ELR (cell line): ENCODE results near the gene TSPOAP1.
A peak's percentile ranks its signal among the peaks of the same experiment; 100 is the strongest.
"Not testable (repeated sequence)": the region's sequence is repeated elsewhere in the genome, so short reads cannot be mapped to it uniquely, and the experiment has no call there.

Experiments
- DNase-seq: peaks from one replicate; pipeline ENCODE4 v3.0.0-alpha.2; 2015; ENCODE audit warnings: low read depth

TSPOAP1 gene

DNA sequence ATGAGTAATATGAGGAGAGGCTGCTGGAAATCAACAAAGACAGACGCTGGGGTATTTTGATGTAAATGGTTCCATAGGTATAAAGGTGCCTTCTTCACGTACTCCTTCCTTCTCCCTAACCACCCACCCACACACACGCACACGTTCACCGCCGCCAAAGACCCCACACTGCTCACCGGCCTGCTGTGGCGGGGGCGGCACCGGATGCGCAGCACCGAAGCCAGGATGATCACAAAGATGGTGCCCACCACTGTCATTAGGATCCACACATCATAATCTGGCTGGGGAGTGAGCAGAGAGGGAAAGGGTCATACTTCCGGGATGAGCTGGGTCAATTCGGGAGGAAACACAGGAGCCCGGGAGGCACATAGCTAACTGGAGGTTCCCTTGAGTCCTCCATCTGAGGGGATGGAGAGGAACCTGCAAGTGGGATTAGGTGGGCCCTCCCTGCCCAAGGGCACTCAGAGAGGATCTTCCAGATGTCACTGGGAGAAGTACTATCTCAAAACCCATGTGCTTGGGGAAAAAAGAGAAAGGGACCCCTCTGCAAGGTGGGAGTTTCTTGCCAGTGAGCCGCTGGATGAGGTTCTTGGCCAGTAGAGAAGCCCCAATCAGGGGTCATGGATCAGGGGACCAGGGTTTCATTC, 33.9 kb upstream of the TSPOAP1 start:
- DNase-seq = no peak

DNA sequence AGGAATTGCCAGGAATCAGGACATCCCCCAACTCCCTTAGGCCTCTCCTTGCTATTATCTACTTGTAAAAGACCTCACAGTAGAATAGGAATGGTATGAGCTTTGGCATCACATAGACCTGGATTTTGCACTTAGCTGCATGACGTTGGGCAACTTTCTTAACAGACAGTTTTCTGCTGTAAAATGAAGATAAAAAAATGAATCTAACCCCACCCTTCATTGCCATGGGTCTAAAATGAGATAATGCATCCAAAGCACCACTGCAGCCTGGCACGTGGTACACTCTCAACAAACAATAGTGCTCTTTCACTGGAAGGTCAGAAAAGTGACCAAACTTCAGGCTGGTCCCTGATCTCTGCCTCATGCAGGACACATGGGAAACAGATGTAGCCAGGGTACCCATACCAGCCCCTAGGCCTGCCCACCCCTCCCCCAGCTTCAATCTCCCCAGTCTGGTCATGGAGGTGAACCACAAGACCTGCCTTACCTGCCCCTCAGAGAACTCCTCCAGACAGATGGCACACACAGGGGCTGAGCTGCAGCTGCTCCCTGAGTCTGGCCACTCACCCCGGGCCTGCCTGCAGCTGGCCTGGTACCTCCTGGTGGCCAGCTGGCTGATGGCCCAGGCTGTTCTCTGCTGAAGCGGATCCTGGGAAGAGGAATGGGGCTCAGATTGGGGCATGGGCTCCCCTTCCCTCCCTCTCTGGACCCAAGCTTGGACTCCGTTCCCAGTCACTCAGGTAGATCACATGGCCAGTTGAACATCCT, 31.9 kb upstream of the TSPOAP1 start:
- no peak for DNase-seq

DNA sequence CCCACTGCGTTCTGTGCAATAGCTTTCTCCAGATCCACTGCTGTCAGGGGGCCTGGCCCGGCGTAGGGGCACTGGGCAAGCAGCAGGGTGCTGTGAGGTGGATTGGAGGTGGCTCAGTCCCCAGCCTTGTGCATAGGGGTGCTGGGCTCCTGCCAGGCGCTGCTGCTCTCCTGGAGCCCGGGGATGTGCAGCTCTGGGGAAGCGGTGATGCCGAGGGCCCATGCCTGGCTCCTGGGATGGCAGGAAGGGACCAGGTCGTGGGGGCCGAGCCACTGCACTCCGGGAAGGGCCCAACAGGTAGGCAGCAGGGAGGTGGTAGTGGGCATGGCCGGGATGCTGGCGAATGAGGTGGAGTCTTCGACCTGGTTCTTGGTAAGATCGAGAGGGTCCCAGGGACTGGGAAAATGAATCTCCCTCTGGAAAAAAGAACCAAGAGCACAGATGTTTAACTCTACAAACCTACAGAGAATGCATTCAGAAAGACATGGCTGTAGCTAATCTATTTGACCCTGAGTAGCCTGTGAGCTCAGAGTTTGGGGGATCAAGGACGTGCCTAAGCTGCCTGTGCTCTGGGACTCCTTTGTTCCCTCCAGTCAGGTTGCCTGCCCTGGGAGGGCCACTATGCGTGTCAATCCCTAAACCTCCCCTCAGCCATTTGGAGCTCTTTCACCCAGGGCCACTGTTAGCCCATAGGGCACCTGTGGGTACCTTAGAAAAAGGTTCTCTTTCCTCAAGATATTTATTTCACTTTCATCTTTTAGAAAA, 30.0 kb upstream of the TSPOAP1 start:
- DNase-seq = no peak

DNA sequence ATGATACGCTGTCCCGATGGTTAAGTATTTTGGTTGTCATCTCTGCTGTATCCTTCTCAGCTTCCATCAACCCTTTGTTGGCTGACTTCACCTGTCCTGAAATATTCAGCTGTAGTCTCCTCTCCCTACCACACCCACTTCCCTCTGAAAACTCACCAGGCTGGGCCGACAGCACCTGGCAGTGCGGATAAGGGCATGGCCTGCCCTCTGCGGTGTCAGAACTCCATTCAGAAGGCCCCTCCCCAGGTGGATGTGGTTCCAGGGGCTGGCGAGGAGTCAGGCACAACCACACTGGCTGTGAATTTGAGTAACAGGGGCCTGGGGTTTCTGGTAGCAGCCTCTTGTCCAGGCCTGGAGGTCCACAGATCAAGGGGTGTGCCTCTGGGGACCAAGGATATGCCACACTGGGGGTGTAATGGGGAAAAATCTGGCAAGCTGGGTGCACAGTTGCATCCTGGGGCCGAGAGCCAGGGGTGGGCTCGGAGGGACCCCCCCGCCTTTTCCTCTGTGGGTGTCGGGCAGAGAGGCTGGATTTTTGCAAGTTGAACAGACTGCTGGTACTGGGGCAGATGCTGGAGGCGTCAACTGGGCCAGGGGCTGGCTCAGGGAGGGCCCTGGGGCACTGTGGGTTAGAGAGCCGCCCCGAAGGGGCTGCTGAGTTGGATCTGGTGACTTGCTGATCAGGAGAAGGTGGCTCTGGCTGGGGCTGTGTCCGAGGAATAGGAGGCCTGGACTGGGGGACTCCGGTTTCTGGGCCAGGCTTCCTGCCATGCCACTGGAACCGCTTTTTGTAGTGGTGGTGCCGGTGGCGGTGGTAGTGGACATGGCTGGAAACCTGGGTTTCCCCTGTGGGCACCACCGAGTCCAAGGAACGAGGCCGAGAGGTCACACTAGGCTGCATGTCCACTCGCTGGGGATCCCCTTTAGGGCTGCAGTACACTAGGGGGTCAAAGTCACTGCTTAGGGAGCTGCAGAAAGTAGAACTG, 29.0 kb upstream of the TSPOAP1 start:
- DNase-seq = no peak

DNA sequence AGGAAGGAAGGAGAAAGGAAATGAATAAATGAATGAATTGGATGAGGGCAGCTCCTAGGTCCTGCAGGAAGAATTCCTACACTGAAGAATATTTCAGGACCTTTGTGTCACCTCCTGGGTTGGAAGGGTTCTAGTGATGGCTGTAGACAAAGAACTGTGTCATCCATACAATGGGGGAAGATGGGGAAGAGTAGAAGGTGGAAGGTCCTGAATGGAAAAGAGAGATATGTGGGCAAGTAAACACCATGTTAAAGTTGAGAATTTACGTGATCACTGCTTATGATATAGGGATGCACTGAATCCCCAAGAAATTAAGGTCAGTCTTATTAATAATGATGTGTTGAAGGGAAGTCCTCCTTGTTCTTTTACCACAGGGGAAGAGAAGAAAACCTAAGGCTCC, 27.6 kb upstream of the TSPOAP1 start:
- DNase-seq = no peak

DNA sequence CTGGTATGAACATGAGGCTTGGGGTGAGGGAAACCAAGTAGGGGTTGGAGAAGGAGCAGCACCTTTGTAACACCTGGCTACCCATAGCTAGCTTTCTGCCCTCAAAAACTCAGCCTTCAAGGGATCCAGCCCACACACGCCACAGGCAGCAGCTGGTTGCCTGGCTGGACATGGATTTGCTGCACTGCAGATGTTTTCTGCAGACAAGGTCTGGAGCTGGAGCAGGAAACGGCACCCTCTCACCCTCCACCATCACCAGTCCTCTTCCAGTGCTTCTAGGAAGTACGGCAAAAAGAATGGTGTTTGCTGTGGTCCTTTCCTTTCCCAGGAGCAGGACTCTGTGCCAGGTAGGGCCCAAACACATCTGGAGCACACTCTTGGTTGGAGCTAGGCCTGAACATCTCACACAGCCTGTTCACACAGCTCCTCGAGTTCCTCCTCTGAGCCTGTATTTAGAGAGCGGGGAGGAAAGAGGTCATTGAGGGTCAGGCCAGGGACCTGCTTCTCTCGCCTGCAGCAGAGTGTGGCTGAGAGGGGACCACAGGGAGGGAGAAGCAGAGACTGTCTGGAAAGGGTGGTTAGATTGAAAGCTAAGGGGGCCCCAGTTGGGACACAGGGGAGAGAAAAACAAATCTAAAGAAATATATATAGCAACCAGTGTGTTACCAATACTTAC, 26.1 kb upstream of the TSPOAP1 start:
- no peak for DNase-seq

DNA sequence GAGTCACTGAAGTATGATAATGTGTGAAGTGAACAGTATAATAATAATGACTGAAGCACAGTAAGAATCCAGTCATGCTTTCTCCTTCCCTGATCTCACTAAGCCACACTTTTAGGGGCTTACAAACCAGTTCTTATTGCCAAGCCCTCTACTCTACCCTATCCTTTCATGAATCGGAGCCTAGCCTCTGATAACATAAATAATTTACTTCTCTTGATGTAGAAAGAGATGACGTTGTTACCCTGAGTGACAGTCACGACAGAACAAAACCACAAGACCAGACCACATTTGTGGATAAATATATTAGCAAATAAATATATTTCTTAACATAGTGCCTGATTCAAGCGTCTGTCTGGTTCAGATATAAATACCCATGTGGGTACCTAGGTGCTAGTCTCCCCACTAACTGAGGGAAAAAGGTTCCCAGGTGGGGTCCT, 24.8 kb upstream of the TSPOAP1 start:
- DNase-seq = no peak

DNA sequence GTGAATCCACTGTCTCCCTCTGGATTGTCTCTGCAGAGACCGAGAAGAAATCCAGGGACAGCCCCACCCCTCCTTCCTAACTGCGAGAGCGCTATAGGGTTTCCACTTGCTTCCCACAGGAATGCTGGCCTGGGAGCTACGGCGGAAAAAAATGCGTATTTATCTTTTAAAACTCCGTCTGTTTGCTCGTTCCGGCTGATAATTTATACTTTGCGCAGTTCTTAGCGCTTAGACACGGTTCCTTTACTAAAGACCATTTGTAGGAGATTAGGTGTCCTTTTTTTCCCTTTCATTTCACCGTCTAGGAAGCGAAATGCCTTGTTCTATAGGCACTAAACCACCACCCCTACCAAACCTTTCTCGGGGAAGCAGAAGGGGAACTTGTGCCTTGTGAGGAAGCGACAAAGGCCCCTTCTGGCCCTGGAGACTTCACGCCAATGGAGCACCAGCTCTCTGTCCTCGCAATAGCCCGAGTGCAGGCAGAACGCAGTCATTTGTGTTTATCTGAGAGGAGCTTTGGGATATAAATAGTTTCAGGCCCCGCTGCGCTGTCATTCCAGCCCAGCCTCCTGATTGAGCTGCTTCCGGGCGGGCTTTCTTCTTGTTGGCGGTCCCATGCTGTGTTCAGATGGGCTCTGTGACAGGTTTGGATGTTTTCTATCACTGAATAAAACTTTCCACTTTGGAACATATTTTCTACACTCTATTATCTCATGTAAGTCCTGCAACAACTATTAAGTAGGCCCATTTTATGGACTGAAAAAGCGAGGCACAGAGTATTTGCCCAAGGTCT, 24.2 kb upstream of the TSPOAP1 start:
- DNase-seq = peak; percentile 63

DNA sequence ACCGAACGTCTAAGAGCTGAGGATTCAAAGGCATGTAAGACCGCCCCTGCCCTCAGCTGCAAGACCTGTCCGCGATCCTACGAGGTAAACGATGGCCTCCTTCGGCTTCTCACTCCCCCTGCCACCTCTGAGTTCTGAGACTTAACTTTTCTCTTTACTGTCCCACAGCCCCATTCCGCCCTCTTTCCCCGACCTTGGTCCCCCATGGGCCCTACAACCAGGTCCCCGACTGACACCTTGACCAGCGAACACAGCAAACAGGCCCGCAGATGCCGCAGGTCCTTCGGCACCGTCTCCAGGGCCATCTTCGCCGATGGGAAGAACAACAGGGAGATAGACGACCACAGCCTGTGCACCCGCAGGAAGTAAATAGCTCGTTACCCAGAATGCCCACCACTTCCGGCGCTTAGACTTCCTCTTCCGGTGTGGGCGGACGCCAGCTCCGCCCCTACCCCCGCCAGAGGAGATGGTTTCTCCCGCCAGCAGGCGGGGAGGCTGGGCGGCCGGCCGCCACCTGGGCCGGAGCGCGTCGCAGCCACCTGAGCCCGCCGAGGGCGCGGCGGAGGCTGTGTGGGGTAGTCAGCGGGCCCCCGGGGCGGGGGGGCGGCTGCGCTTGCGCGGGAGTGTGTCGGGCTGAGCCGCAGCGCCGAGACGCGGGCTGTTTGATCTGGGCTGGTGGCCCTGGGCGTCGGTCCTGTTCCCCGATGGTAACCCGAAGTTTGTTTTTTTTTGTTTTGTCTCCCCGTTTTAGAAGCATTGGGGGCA, 23.4 kb upstream of the TSPOAP1 start, which contains the start of gene SUPT4H1:
Gene SUPT4H1, minus strand, starts transcription at position 371 of the 765 bp plus-strand sequence. Its CDS starts 66 bp downstream, at position 305.
- DNase-seq = peak; percentile 96

DNA sequence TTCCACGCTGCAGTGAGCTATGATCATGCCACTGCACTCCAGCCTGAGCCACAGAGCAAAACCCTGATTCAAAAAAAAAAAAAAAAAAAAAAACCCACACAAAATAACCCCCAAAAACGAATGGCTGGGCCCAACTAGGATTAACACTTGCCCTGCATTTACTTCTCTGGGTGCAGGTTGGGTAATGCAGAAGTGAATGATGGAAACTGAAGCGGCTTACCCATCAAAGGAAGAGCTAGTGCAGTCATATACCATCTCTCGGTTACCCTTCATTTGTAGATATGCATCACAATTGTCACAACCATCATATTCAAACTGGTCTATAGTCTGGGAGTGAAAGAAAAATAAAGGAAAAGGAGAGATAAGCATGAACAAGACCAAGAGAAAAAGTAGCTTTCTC, 22.6 kb upstream of the TSPOAP1 start:
- no peak for DNase-seq

DNA sequence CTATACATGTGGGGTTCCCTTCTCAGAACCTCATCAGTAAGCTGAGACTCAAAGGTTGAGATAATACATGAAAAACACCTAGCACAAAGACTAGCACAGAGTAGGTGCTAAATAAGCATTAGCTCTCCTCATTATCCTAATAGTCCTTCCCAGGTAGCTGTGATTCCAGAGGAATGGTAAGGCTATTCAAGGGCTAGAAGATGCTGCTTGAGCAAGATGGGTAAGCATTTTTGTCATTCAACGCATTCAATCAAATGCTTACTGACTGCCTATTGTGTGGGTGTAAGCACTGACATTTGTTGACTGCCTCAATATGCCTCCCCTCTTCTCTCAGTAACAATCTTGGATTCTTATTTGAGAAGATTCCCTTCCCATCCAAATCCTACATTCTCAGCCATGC, 19.4 kb upstream of the TSPOAP1 start:
- no peak for DNase-seq

DNA sequence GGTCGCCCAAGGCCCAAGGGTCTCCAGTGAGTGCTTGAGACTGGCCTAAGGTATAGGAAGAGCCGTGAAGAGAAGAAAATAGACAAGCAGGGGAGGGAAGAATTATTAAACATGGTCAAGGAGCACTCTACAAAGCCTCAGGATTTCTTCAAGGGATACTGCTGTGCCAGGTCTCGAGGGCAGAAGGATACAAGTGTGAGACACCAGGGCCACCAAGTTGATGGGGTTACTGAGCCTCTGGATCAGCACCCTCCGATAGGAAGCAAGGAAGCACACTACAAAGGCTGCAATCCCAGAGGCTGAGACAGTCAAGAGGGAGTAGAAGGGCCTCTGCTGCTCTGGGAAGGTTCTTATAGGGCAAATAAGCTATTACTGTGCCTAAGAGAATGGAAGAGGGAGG, 16.9 kb upstream of the TSPOAP1 start:
- DNase-seq = no peak

DNA sequence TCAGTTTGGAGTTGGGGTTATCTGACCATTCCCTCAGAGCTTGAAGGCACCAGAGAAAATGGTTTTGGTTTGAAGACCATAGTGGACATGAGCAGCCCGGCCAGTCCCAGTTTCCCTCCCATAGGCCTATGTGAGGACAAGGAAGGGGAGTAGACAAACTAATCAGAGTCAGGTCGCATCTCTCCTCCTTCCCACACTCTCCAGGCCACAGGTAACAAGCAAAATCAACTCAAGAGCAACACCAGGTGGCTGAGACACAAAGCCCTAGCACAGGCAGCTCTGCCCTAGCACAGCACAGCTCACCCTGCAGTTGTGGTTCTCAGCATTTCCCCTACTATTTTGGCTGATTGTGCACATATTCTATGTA, 16.2 kb upstream of the TSPOAP1 start:
- DNase-seq = no peak

DNA sequence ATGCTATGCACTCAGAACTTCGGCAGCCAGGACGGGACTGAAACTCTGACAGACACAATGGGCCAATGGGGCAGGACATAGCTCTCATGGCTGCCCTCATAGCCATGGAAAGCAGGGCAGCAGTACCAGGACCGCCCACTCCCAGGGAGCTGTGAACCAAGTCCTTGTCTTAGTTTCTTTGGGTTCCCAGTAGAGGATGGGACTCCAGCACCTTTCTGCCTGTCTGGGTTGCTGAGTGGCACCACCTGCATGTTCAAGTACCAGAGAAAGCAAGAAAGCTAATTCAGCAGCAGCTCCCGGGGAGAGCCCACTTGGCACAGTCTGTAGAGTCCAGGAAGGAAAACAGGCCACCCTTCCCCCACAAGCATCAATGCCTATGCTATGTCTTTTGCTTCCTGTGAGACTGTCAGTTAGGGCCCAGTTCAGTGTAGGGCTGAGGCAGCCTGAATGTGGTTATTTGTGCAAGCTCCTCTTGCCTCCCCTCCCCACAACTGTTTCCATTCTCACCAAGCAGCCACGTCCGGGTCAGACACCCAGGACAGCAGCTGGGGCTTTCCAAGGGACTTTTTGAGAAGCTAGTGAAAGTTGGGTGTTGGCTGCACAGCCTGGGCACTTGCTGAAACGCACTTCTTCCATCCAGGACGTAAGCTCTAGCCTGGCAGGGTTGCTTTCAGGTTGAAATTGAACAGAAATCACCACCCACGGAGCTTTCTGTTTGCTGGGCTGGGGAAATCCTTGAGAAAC, 15.6 kb upstream of the TSPOAP1 start:
- no peak for DNase-seq

DNA sequence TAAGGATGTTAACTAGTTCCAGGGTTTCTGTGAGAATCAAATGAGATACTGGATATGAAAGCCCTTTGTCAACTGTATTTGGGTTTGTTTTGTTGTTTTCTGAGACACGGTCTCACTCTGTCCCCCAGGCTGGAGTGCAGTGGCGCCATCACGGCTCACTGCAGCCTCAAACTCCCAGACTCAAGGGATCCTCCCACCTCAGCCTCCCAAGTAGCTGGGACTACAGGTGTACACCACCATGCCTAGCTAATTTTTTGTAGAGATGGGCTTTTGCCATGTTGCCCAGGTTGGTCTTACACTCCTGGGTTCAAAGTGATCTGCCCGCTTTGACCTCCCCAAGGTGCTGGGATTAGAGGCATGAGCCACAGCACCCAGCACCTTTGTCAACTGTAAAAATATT, 14.5 kb upstream of the TSPOAP1 start:
- DNase-seq = no peak

DNA sequence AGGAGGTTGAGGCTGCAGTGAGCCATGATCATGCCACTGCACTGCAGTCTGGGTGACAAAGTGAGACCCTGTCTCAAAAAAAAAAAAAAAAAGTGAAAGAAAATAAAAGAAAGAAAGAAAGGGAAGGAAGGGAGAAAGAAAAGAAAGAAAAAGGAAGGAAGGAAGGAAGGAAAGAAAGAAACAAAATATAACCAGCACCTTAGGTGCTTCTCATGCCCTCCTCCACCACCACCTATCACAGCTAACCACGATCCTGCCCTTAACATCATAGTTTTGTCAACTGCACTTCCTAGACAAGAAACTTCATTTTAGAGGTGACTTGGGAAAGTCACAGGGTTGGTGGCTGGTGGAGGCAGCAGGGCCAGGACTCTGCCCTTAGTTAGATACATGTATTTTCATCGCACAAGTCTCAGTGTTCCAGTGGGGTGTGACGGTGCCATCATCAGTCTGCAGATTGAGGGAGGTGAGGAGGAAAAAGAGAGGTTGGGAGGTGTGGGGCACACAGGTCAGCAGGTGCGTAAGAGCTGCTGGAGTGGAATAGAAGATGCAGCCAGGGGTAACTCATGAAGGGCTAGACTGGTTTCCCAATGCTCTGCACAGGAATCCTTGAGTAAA, 13.4 kb upstream of the TSPOAP1 start:
- no peak for DNase-seq

DNA sequence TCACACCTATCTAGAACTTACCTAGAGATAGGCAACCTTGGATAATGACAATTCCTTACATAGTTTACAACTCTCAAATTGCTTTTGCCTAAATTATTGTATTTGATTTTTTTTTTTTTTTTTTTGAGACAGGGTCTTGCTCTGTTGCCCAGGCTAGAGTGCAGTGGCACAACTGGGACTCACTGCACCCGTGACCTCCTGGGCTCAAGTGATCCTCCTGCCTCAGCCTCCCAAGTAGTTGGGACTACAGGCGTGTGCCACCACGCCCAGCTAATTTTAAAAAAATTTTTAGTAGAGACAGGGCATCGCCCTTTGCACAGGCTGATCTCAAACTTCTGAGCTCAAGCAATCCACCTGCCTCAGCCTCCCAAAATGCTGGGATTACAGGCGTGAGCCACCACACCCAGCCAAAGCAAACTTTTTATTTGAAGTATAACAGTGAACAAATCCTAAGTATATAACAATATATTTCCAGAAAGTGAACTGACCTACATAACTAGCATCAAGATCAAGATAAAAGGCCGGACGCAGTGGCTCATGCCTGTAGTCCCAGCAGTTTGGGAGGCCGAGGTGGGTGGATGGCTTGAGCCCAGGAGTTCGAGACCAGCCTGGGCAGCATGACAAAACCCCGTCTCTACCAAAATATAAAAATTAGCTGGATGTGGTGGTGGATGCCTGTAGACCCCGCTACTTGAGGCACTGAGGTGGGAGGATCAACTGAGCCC, 12.7 kb upstream of the TSPOAP1 start:
- not testable (repeated sequence) for DNase-seq

DNA sequence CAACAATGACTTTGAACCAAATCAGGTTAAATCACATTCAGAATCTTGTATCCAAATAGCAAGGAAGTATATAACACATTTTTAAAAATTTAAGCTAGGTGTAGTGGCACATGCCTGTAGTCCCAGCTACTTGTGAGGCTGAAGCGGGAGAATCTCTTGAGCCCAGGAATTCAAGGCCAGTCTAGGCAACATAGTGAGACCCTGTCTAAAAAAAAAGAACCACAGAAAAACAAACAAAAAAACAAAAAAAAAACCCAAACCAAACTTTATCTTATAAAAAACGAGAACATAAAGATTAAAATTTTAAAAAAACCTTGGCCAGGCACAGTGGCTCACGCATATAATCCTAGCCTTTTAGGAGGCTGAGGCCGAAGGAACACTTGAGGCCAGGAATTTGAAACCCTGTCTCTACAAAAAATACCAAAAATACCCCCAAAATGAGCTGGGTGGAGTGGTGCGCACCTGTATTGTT, 11.8 kb upstream of the TSPOAP1 start:
- DNase-seq = no peak
